ENCODE results near the gene GEMIN8.
A peak's percentile ranks its signal among the peaks of the same experiment; 100 is the strongest.

GEMIN8 gene

GRCh38 chrX:14029425-14030173 lies at the start of gene GEMIN8:
Gene GEMIN8 (minus strand): TSS chrX:14029892. CDS start chrX:14021478, 8,414 bp downstream.
- peak; percentile 79 for DNase-seq

- no peak for DNase-seq
Observed at GRCh38 chrX:14076639-14077038, 46.9 kb upstream of the GEMIN8 start.

GRCh38 chrX:14073556-14073955 lies 43.9 kb upstream of the GEMIN8 start:
- DNase-seq: no peak

- no peak for DNase-seq
Observed at GRCh38 chrX:14073071-14073470, 43.4 kb upstream of the GEMIN8 start.

GRCh38 chrX:14065800-14066199 lies 36.1 kb upstream of the GEMIN8 start:
- no peak for DNase-seq

GRCh38 chrX:14064626-14065432 lies 35.1 kb upstream of the GEMIN8 start:
- no peak for DNase-seq

- no peak for DNase-seq
Observed at GRCh38 chrX:14062524-14062923, 32.8 kb upstream of the GEMIN8 start.

GRCh38 chrX:14056206-14056605 lies 26.5 kb upstream of the GEMIN8 start:
- no peak for DNase-seq

- DNase-seq: no peak
Observed at GRCh38 chrX:14051416-14051815, 21.7 kb upstream of the GEMIN8 start.

GRCh38 chrX:14050709-14051108 lies 21.0 kb upstream of the GEMIN8 start:
- no peak for DNase-seq

- no peak for DNase-seq
Observed at GRCh38 chrX:14043209-14043608, 13.5 kb upstream of the GEMIN8 start.

- DNase-seq: no peak
Observed at GRCh38 chrX:14039344-14039743, 9.7 kb upstream of the GEMIN8 start.

- no peak for DNase-seq
Observed at GRCh38 chrX:14038375-14039085, 8.8 kb upstream of the GEMIN8 start.

GRCh38 chrX:14032406-14032805 lies 2.7 kb upstream of the GEMIN8 start:
- DNase-seq: no peak

GRCh38 chrX:14030174-14030530 lies 460 bp upstream of the GEMIN8 start:
- no peak for DNase-seq

GRCh38 chrX:14029039-14029424 lies 660 bp downstream of the GEMIN8 start:
- no peak for DNase-seq

GRCh38 chrX:14028473-14028872 lies 1.2 kb downstream of the GEMIN8 start:
- DNase-seq: no peak

GRCh38 chrX:14027511-14028019 lies 2.1 kb downstream of the GEMIN8 start:
- DNase-seq: no peak

GRCh38 chrX:14027036-14027435 lies 2.7 kb downstream of the GEMIN8 start:
- no peak for DNase-seq

GRCh38 chrX:14026121-14026520 lies 3.6 kb downstream of the GEMIN8 start:
- DNase-seq: no peak

- no peak for DNase-seq
Observed at GRCh38 chrX:14022019-14022418, 7.7 kb downstream of the GEMIN8 start.

- DNase-seq: no peak
Observed at GRCh38 chrX:14017399-14017798, 12.3 kb downstream of the GEMIN8 start.

GRCh38 chrX:14015941-14016340 lies 13.8 kb downstream of the GEMIN8 start:
- no peak for DNase-seq

- no peak for DNase-seq
Observed at GRCh38 chrX:14015294-14015693, 14.4 kb downstream of the GEMIN8 start.
